ENCODE measurements around the gene CEP164.

CEP164 gene

DNA sequence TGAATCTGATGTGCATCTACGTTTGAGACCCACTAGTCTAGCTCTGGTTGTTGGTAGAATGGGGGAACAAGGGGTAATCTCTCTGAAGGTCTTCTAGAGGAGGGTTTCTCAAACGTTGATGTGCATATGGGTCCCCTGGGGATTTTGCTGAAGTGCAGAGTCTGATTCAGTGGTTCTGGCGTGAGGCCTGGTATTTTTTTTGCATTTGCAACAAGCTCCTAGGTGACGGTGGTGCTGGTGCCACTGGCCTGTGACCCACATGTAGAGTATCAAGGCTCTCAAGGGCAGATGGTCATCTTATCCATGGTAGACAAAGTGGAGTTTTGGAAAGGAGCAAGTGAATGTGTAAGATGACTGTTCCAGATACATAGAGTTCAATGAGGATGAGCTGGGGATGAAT lies 97.1 kb downstream of the CEP164 start:
- TF ChIP-seq GATA3 (IDR thresholded peaks at IDR 0.05; ENCODE audit: low read depth, low read length): no peak
- no peak for TF ChIP-seq GATA2 (IDR thresholded peaks at IDR 0.05; ENCODE audit: low read depth, low read length)

DNA sequence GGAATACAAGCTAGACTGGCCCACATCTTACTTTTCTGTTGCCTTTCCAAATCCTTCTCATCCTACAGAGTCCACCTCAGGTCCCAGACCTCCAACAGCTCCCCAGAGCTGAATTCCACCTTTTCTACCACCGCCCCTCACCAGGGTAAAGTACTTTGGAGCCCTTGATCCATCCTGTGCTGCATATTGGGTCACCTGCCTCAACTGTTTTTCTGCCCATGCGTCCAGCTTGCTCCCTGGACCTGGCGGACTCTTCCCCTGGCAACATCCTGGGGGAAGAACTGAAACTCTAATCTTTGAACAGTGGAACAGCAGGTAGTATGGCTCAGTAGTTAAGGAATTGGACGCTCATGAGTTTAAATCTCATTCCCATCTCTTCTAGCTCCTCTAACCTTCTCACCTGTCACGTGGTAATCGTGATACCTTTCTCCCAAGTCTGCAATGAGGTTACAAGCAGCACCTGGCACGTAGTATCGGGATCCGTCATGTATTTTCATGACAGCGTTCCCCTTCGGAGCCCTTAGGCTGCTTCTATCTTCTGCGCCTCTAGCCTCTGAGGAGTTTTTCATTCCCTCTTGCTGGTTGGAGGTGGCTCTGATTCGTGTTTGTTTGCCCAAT lies 98.1 kb downstream of the CEP164 start:
- no peak for TF ChIP-seq GATA2 (IDR thresholded peaks at IDR 0.05; ENCODE audit: low read depth, low read length)
- TF ChIP-seq GATA3 (IDR thresholded peaks at IDR 0.05; ENCODE audit: low read depth, low read length): no peak

DNA sequence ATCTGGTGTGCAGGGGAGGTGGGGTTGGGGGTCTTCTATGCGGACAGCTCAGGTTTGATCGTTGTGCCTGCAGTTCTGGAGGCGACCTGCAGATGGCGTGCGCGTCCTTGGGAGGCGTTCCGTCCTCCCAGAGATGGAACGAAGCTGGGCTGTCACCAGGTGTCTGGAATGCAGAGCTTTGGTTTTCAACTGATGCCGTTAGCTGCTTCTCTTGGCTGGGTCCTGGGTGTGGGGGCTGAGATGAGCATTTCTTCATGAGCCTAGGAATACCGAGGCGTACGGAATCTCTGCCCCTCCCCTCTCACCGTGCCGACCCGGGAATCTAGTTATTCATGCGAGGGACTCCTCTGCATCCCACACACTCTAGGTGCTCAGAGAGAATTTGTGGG lies 98.6 kb downstream of the CEP164 start:
- TF ChIP-seq GATA3 (IDR thresholded peaks at IDR 0.05; ENCODE audit: low read depth, low read length): no peak
- TF ChIP-seq GATA2 (IDR thresholded peaks at IDR 0.05; ENCODE audit: low read depth, low read length): no peak

DNA sequence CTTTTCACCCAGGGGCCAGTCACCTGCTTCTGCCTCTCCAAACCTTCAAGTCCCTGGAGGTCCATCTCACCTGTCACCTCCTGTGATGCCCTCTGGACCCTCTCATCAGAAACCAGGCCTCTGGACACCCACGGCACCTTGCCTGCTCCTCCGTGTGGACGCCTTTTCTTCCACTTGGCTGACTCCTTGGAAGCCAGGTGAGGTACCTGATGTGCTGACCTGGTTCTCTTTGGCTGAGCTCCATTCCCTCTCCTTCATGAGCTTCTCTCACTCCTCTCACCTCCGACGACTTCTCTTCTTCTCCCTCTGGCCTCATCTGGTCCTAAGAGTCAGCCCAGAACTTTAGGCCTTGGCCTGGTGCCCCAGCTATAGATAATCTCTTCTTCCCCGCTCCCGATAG lies 99.3 kb downstream of the CEP164 start:
- no peak for TF ChIP-seq GATA2 (IDR thresholded peaks at IDR 0.05; ENCODE audit: low read depth, low read length)
- no peak for TF ChIP-seq GATA3 (IDR thresholded peaks at IDR 0.05; ENCODE audit: low read depth, low read length)

DNA sequence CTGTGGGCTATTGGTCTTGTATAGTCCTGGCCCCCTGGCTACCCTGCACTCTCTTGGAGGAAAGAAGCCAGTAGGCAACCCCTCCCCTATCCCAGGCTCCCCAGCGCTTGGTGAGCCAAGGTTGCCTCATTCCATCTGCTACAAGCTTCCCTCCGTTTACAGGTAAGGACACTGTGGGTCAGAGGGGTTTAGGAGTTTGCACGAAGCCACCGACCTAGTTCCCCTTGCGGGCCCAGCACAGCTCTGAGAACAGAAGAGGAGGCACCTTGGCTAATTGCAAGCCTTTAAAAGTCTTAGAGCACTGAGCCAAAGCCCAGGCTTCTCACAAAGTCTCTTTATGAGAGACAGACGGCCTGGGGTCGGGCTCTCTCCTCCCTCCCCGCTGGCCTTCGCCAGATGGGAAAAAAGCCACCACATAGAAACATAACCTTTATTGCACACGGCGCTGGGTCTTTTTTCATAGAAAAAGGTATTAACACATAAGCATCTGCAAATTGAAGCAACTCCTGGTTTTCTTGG lies 99.8 kb downstream of the CEP164 start:
- TF ChIP-seq GATA2 (IDR thresholded peaks at IDR 0.05; ENCODE audit: low read depth, low read length) (no peak), GATA3 (IDR thresholded peaks at IDR 0.05; ENCODE audit: low read depth, low read length) (no peak)

DNA sequence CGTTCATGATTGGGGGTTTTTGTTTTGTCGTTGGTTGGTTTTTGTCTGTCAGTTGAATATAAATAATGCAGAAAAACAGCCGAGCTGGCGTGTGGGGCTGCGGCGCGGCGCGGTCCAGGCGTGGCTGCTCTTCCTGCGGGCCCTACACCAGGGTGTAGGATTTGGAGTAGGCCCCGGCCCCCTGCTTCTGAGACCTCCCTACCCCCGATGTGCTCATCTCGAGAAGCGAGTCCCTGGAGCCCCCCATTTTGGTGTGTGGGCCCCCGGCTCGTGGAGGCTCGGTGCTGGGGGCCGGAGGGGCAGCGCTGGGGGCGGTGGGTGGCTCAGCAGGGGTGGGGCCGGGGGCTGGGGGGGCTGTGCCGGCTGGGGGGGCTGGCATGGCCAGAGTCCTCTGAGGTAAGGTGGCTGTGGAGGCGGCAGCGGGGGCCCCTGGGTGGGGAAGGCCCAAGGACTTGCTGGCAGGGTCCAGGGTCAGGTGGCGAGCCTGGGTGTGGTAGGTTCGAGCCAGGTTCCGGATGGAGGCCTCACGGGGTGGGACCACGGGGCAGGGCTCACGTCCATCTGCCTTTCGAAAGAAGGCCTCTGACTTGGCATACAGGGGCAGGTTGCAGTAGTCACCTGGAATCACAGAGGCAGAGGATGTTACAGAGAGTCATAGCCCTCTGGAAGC lies 100.7 kb downstream of the CEP164 start:
- TF ChIP-seq GATA3 (IDR thresholded peaks at IDR 0.05; ENCODE audit: low read depth, low read length) (no peak), GATA2 (IDR thresholded peaks at IDR 0.05; ENCODE audit: low read depth, low read length) (no peak)

DNA sequence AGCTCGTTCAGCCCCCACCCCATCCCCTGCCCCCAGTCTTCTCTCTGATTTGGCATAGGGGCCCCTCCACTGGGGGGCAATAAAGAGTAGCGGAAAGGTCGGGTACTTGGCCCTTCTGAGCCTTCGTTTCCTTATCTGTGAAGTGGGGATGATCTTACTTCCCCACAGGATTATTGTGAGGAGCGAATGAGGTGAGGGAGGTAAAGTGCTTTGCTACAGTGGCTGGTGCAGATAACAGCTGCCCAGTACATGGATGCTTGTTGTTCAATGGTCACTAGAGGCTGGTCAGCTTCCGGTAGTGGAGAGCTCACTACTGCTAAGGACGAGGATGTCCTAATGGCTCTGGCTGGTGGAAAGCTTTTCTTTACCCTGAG lies 101.2 kb downstream of the CEP164 start:
- no peak for TF ChIP-seq GATA3 (IDR thresholded peaks at IDR 0.05; ENCODE audit: low read depth, low read length)
- no peak for TF ChIP-seq GATA2 (IDR thresholded peaks at IDR 0.05; ENCODE audit: low read depth, low read length)

DNA sequence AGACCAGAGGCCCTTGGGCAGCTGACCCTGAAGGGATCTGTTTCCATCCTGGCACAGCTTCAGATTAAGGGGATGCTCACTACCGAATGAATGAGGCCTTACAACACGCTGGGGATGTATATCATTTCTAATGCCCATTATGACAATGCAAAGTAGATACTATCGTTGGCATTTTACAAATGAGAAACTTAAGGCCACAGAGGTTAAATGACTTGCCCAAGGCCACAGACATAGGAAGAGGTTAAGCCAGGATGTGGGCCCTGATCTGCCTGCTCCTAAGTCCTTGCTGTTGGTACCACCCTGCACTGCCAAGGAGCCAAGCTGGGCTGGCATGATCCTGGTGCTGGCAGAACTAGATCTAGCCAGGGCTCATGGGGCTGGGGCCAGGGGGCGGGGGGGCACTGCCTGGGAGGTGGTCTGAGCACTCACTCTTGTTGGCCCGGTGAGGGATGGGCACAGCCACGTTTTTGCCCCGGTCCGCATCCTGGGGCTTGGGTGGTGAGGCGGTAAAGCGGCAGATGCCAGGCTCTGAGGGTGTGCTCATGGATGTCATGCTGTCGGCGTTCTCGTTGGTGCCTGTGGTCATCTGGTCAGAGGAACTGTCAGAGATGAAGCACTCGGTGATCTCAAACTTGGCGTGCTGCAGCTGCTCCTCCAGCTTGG lies 102.8 kb downstream of the CEP164 start:
- no peak for TF ChIP-seq GATA3 (IDR thresholded peaks at IDR 0.05; ENCODE audit: low read depth, low read length)
- no peak for TF ChIP-seq GATA2 (IDR thresholded peaks at IDR 0.05; ENCODE audit: low read depth, low read length)

DNA sequence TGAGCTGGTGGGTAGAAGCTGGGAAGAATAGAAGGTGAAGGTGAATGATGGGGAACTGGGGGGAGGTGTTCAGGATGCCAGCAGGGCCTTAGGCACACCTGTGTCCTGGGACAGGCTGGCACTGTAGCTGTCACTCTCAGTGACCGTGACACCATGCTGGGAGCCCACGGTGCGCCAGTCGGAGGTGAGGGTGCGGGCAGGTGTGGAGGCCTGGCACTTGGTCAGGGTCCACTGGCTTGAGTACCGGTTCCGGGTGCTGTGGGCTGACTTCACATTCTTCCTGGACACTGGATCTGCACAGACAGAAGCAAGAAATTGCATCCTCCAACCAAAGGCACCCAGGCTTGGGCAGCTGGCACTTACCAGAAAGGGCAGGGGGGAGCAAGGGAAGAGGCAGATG lies 103.8 kb downstream of the CEP164 start:
- TF ChIP-seq GATA3 (IDR thresholded peaks at IDR 0.05; ENCODE audit: low read depth, low read length) (no peak), GATA2 (IDR thresholded peaks at IDR 0.05; ENCODE audit: low read depth, low read length) (no peak)

DNA sequence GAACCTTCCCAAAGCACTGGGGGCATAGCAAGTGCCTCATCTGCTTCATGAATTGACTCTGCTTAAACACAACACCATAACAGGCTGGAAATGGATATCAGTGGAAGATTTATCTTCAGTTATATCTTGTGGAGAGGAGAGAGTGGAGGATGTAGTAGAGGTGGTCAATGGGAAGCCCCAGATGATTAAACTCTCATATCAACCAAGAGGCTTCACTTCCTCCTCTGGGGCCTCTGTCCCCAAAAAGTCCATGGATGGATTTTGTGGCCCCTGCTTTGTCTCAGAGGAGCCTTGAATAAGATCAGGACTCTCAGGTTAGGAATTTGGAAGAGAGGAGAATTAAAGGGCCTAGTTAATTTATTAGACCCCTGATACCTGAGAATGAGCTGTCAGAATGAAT lies 106.1 kb downstream of the CEP164 start:
- TF ChIP-seq GATA2 (IDR thresholded peaks at IDR 0.05; ENCODE audit: low read depth, low read length) (no peak), GATA3 (IDR thresholded peaks at IDR 0.05; ENCODE audit: low read depth, low read length) (no peak)

DNA sequence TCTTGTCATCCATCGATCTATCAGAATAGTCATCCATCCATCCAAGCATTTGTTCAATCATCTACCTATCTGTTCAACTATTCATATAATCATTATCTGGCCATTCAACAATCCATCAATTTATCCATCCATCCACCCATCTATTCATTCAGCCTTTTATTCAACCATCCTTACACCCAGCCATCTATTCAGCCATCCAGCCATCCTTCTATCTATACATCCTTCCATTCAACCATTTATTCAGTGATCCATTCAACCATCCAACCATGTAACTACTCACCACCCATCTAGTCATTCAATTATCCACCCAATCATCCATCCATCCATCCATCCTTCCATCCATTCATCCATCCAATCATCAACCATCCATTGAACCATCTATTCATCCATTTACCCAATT lies 106.8 kb downstream of the CEP164 start:
- TF ChIP-seq GATA2 (IDR thresholded peaks at IDR 0.05; ENCODE audit: low read depth, low read length) (no peak), GATA3 (IDR thresholded peaks at IDR 0.05; ENCODE audit: low read depth, low read length) (no peak)

DNA sequence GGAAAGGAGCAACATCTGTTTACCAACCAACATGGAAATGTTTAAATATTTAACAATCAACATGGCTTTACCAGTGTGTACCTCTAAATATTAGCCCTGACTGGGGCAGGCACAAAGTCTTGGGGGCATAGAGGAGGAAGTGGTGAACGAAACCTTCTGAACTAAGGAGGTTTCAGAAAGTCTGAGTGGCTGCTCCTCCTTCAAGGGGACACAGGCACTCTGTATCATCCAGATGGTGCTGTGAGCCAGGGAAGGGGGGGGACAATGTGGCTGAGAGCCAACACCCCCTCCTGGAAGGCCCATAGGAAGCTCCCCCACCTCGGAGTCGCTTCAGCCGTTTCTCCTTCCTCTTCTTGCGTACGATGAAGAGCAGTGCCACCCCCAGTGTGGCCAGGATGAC lies 107.7 kb downstream of the CEP164 start:
- TF ChIP-seq GATA2 (IDR thresholded peaks at IDR 0.05; ENCODE audit: low read depth, low read length) (no peak), GATA3 (IDR thresholded peaks at IDR 0.05; ENCODE audit: low read depth, low read length) (no peak)

DNA sequence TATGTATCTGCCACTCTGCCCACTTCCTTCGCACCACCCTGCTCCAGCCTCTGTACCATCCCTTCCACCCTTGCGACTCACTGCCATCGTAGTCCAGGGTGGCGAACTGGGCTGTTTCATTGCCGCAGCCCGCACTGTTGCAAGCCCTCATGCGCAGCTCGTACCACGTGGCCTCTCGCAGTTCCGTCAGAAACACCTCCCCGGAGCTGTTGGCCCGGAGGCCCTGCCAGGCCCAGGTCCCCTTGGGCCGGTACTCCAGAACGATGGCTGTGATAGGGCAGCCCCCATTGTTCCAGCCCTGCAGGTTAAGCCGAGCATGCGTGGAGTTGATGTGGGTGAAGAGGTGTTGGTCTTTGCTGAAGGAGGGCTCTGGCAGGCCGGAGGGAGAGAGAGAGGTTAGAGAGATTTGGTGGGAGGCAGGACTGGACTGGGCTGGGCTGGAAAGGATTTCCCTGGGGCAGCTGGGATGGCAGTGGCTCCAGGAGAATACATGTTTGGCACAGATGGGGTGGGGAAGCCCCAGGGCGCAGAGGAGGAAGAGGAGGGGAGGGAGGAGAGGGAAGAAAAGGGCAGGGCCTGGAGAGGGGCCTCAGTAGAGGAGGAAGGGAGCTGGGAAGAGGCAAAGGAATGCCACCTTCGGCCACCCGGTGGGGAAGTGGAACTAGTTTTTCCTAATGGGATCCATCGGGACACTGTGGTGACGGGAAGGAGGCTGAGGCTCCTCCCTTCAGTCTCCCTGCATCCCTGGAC lies 109.6 kb downstream of the CEP164 start:
- no peak for TF ChIP-seq GATA3 (IDR thresholded peaks at IDR 0.05; ENCODE audit: low read depth, low read length)
- no peak for TF ChIP-seq GATA2 (IDR thresholded peaks at IDR 0.05; ENCODE audit: low read depth, low read length)

DNA sequence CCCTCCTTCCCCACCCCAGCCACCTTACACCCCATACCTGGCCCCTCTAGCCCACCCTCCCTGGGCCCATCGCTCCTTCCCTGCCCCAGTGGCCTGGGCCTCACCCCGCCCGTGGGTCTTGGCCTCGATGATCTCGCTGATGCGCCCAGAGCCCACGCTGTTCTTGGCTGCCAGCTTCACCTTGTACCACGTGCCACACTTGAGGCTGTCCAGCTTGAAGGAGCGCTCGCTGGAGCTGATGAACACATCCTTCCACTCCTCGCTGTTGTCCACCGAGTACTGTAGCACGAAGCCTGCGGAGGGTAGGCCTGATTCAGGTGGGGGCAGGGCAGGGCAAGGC lies 110.1 kb downstream of the CEP164 start:
- TF ChIP-seq GATA2 (IDR thresholded peaks at IDR 0.05; ENCODE audit: low read depth, low read length) (no peak), GATA3 (IDR thresholded peaks at IDR 0.05; ENCODE audit: low read depth, low read length) (no peak)

Measured in SH-SY5Y (cell line).